ENCODE measurements around the gene KRTAP12-2. TPM values are rescaled to one million over a fixed set of nuclear protein-coding genes. Genes with fewer than 3 reads are reported as not detected.

KRTAP12-2 gene
- total and polyA plus RNA-seq, 2 donors (not counting 3 experiments of a cell fraction or from before 2014, with no cell fraction given): not detected

- no peaks in the 10 kb centered on the region for H3K9me1 ChIP-seq (replicated peaks; ENCODE audit: control insufficient read depth, extremely low read depth, insufficient read depth, low read length)
- DNase-seq (ENCODE audit: low read depth, low spot score) (no peak), FAIRE-seq (no peak)
- TF ChIP-seq MYC (IDR thresholded peaks at IDR 0.05; ENCODE audit: low read depth, low read length) (no peak), EZH2 (IDR thresholded peaks at IDR 0.05; ENCODE audit: borderline replicate concordance, low read depth, low read length, severe bottlenecking) (no peak), MAX (IDR thresholded peaks at IDR 0.05; ENCODE audit: insufficient read depth, insufficient read length) (no peak), FOS (IDR thresholded peaks at IDR 0.05; ENCODE audit: borderline replicate concordance, insufficient read depth, low read length) (no peak), POLR2A (IDR thresholded peaks at IDR 0.05; ENCODE audit: low read depth, low read length) (no peak), POLR2AphosphoS5 (IDR thresholded peaks at IDR 0.05; ENCODE audit: insufficient read depth, low read depth, low read length) (no peak), JUN (IDR thresholded peaks at IDR 0.05; ENCODE audit: borderline replicate concordance, insufficient read depth, insufficient read length, low read depth) (no peak)
- TF ChIP-seq, protein P1, sequence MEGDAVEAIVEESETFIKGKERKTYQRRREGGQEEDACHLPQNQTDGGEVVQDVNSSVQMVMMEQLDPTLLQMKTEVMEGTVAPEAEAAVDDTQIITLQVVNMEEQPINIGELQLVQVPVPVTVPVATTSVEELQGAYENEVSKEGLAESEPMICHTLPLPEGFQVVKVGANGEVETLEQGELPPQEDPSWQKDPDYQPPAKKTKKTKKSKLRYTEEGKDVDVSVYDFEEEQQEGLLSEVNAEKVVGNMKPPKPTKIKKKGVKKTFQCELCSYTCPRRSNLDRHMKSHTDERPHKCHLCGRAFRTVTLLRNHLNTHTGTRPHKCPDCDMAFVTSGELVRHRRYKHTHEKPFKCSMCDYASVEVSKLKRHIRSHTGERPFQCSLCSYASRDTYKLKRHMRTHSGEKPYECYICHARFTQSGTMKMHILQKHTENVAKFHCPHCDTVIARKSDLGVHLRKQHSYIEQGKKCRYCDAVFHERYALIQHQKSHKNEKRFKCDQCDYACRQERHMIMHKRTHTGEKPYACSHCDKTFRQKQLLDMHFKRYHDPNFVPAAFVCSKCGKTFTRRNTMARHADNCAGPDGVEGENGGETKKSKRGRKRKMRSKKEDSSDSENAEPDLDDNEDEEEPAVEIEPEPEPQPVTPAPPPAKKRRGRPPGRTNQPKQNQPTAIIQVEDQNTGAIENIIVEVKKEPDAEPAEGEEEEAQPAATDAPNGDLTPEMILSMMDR (IDR thresholded peaks at IDR 0.05; ENCODE audit: extremely low read depth in 1 of 2, insufficient read depth in 1 of 2, low read depth in 1 of 2, low read length in 2 of 2): no peak
- dilution Hi-C loops (cut with MboI; ENCODE audit: extremely low pct_ligation_motif_present, low sequenced_read_pairs) (no loop called here), intact Hi-C loops (cut with micrococcal nuclease) (no loop called here)
- no peak overlapping the region for H3K9ac ChIP-seq (replicated peaks; ENCODE audit: extremely low read depth, insufficient read depth, low read length)
- peaks cover 49 to 51% of the 10 kb centered on the region in 2 experiments for H3K27me3 ChIP-seq (ENCODE audit: control insufficient read depth in 2 of 2, insufficient read depth in 2 of 2, low read length in 2 of 2)
- H3K4me1 ChIP-seq (ENCODE audit: control insufficient read depth, extremely low read depth, insufficient read depth, low read length): no peaks in the 10 kb centered on the region
- no peak overlapping the region for H2AFZ ChIP-seq (ENCODE audit: low read depth, low read length)
- H3K9me3 ChIP-seq (replicated peaks; ENCODE audit: control insufficient read depth, insufficient read depth, low read length): no peaks in the 10 kb centered on the region
- CTCF ChIA-PET: interaction anchor here (1.1 to 1.2 kb wide), 3 partner anchors 10 to 91 kb away, joined by 3 read pairs; no protein-coding TSS in a partner anchor
- no peaks in the 10 kb centered on the region for H3K36me3 ChIP-seq (ENCODE audit: control insufficient read depth in 2 of 2, extremely low read depth in 1 of 2, insufficient read depth in 2 of 2, low read length in 2 of 2)
- no peaks in the 10 kb centered on the region for H3K79me2 ChIP-seq (ENCODE audit: control insufficient read depth, insufficient read depth, low read length)
- no peak overlapping the region for H3K27ac ChIP-seq (ENCODE audit: insufficient read depth, low read depth, low read length)
- no TSS peak for BruUV-seq (replicated peaks)
- no peak overlapping the region for H3K4me3 ChIP-seq (replicated peaks in 1 of 3; ENCODE audit: insufficient read depth in 1 of 3, low read depth in 1 of 3, low read length in 3 of 3)
- H3K4me2 ChIP-seq (ENCODE audit: insufficient read depth, low read length): no peak overlapping the region
- POLR2A ChIA-PET: no interaction called here
- no peaks in the 10 kb centered on the region for H4K20me1 ChIP-seq (replicated peaks; ENCODE audit: control insufficient read depth, extremely low read depth, insufficient read depth, low read length)
Measured at GRCh38 chr21:44702111-44702972, 35.6 kb upstream of the KRTAP12-2 start.

Measured in endothelial cell of umbilical vein (primary cell).